HL-60 (cell line): ENCODE data around the gene PANX2.

Source experiments
- CTCF ChIP-seq: IDR thresholded peaks from one replicate; pipeline ENCODE4 v1.5.1; 2011; ENCODE audit warnings: low read length, control low read depth, inconsistent platforms; ENCODE audit not compliant: insufficient read depth
- GABPA ChIP-seq: IDR thresholded peaks from 2 replicates; pipeline ENCODE4 v1.6.1; 2012; ENCODE audit warnings: low read depth
- POLR2AphosphoS5 ChIP-seq: IDR thresholded peaks from 2 replicates; pipeline ENCODE4 v1.6.1; 2012; ENCODE audit warnings: low read depth
- REST ChIP-seq: IDR thresholded peaks from 2 replicates; pipeline ENCODE4 v1.6.1; 2012; ENCODE audit warnings: low read depth; ENCODE audit not compliant: insufficient replicate concordance
- SPI1 ChIP-seq: IDR thresholded peaks from 2 replicates; pipeline ENCODE4 v1.6.1; 2012; ENCODE audit warnings: low read depth, mild to moderate bottlenecking, borderline replicate concordance

GRCh38 chr22:50151571-50152537 is 18.7 kb upstream of the PANX2 start:
- TF ChIP-seq POLR2AphosphoS5 (no peak), CTCF (no peak), GABPA (no peak), REST (no peak), SPI1 (no peak)
